Gastrocnemius medialis (tissue), 4 donors: ENCODE measurements around the gene USP24. TPM values are rescaled to one million over a fixed set of nuclear protein-coding genes. Genes with fewer than 3 reads are reported as not detected.

Experiments used
- ATAC-seq, 2 donors: fragments of 150-250 bp; one replicate each; pipeline ENCODE4 v1.9.1; 2016
- DNase-seq, 2 donors: peaks; one replicate each; pipeline ENCODE4 v3.0.0-alpha.2; 2019
- H3K27ac ChIP-seq, 4 donors: fragments of 200-600 bp; sonication (generic); 1 replicate in 1 of 4; 2 replicates in 3 of 4; pipeline ENCODE4 v1.5.1; 2016 to 2018; ENCODE audit warnings: mild to moderate bottlenecking in 2 of 4, moderate library complexity in 1 of 4
- H3K27me3 ChIP-seq, 3 donors: fragments of 200-600 bp; sonication (generic) in 2 of 3; 1 replicate in 1 of 3; 2 replicates in 2 of 3; pipeline versions ENCODE4 v1.5.1 to v1.6.0; 2016 to 2019; ENCODE audit warnings: mild to moderate bottlenecking in 1 of 3, moderate library complexity in 1 of 3
- H3K36me3 ChIP-seq, 2 donors: fragments of 200-600 bp; sonication (generic) in 1 of 2; one replicate each; pipeline ENCODE4 v1.5.1; 2017 to 2018
- H3K4me1 ChIP-seq, 2 donors: fragments of 200-600 bp; sonication (generic) in 1 of 2; one replicate each; pipeline ENCODE4 v1.5.1; 2016 to 2017; ENCODE audit warnings: mild to moderate bottlenecking in 2 of 2
- H3K4me3 ChIP-seq, 4 donors: fragments of 200-600 bp; sonication (generic) in 3 of 4; 1 replicate in 1 of 4; 2 replicates in 3 of 4; pipeline ENCODE4 v1.5.1; 2016 to 2019; ENCODE audit warnings: mild to moderate bottlenecking in 2 of 4
- H3K9me3 ChIP-seq, 3 donors: fragments of 200-600 bp; sonication (generic) in 2 of 3; 1 replicate in 1 of 3; 2 replicates in 2 of 3; pipeline ENCODE4 v1.5.1; 2016 to 2019
- POLR2A ChIP-seq, 2 donors: fragments of 450-650 bp; IDR thresholded peaks; one replicate each; pipeline ENCODE4 v1.6.1; 2017; ENCODE audit warnings: antibody characterized with exemption in 2 of 2, mild to moderate bottlenecking in 2 of 2, moderate library complexity in 2 of 2
- in situ Hi-C, 4 donors: fragments of 200-750 bp; cut with MboI; loops; one replicate each; pipeline versions ENCODE4 v1.15.0 to v1.8.0; 2017; ENCODE audit warnings: low sequenced_read_pairs in 4 of 4
- intact Hi-C: fragments of 100-400 bp; cut with DNase I; formaldehyde crosslinking; loops from one replicate; pipeline ENCODE4 v1.15.1; 2023; ENCODE audit warnings: low total_unique reads
- total RNA-seq, 4 donors: library from RNA; depleted of rRNA; stranded (reverse); fragments of >200 nt; gene quantifications; one replicate each; pipeline versions ENCODE4 v1.1.0 to v1.2.3, GENCODE V29; 2016
- TF ChIP-seq, protein P1 (sequence below), 5 experiments: fragments of 450-650 bp in 3 of 5; fragments of 200-600 bp in 2 of 5; sonication (generic) in 2 of 5; IDR thresholded peaks in 4 of 5; conservative IDR thresholded peaks in 1 of 5; 1 replicate in 4 of 5; 2 replicates in 1 of 5; pipeline ENCODE4 v1.5.1; 2016 to 2019; ENCODE audit warnings: antibody characterized with exemption in 5 of 5, mild to moderate bottlenecking in 3 of 5, moderate library complexity in 3 of 5

The USP24 gene
- total RNA-seq, 4 donors from 2014 or later, result 77.3 to 102 (median 90.8) TPM

DNA sequence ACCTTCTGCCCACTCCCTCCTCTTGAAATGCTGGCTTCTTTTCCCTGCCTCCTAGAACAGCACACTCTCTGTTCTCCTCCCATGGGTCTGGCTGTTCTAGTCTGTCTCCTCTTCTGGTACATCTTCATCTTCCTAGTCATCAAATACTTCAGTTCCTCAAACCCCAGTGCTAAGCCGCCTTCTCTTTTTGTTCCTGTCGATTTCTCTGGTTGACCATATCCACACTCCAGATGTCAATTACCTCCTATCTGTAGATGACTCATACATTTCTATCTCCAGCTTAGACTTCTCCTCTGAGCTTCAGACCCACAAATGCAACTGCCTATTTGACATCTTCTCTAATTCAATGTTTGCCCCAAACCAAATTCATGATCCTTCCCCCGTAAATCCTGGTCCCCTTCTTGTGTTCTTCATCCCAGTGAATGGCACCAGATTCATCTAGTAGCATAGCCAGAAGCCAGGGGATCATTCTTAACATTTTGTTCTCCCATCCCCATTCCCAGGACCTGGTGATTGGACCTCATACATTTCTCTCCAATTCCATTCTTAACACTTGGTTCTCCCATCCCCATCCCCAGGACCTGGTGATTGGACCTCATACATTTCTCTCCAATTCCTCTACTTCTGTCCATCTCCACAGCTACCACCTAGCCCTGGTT lies 35.9 kb downstream of the USP24 start:
- in situ Hi-C loops, result no loop called here
- Histone ChIP-seq H3K9me3 (no peaks in the 10 kb centered on the region), H3K27me3 (no peaks in the 10 kb centered on the region), H3K36me3 (peaks cover 0 to 8% of the 10 kb centered on the region in 2 donors), H3K27ac (no peak overlapping the region), H3K4me3 (no peak overlapping the region), H3K4me1 (peaks cover 20 to 22% of the 10 kb centered on the region in 2 donors)
- TF ChIP-seq, protein P1, sequence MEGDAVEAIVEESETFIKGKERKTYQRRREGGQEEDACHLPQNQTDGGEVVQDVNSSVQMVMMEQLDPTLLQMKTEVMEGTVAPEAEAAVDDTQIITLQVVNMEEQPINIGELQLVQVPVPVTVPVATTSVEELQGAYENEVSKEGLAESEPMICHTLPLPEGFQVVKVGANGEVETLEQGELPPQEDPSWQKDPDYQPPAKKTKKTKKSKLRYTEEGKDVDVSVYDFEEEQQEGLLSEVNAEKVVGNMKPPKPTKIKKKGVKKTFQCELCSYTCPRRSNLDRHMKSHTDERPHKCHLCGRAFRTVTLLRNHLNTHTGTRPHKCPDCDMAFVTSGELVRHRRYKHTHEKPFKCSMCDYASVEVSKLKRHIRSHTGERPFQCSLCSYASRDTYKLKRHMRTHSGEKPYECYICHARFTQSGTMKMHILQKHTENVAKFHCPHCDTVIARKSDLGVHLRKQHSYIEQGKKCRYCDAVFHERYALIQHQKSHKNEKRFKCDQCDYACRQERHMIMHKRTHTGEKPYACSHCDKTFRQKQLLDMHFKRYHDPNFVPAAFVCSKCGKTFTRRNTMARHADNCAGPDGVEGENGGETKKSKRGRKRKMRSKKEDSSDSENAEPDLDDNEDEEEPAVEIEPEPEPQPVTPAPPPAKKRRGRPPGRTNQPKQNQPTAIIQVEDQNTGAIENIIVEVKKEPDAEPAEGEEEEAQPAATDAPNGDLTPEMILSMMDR (IDR thresholded peaks at IDR 0.05 in 4 of 5, conservative IDR thresholded peaks at IDR 0.05 in 1 of 5), result no peak
- TF ChIP-seq POLR2A (IDR thresholded peaks at IDR 0.05), result no peak
- ATAC-seq (no peak), DNase-seq (no peak)
- intact Hi-C loops, result no loop called here

DNA sequence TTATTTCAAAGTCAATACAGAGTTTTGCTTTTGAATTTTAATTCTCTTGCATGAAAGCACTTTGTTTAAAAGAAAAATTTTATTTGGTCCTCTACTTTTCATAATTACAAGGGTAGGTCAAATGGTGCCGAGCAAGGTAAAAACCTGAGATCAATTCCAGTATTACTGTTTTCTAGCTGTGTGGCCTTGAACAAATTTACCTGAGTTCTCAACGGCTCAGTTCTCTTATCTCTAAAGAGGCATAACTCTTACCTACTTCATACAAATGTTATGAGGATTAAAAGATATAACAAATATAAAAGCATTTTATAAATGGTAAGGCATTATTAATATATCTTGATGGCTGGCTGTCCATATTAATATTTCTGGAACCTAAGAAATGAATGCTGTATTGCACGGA lies 42.5 kb downstream of the USP24 start:
- TF ChIP-seq, protein P1 (IDR thresholded peaks at IDR 0.05 in 4 of 5, conservative IDR thresholded peaks at IDR 0.05 in 1 of 5), result no peak
- TF ChIP-seq POLR2A (IDR thresholded peaks at IDR 0.05), result no peak
- intact Hi-C loops, result no loop called here
- ATAC-seq (no peak), DNase-seq (no peak)
- H3K27ac ChIP-seq, result peak overlapping the region; percentile 51 to 66 (median 58)
- H3K4me1 ChIP-seq, result peaks cover 19 to 32% of the 10 kb centered on the region in 2 donors
- H3K9me3 ChIP-seq, result no peaks in the 10 kb centered on the region
- in situ Hi-C loops, result no loop called here
- peaks cover 0 to 35% of the 10 kb centered on the region in 2 donors for H3K36me3 ChIP-seq
- no peaks in the 10 kb centered on the region for H3K27me3 ChIP-seq
- H3K4me3 ChIP-seq, result no peak overlapping the region

DNA sequence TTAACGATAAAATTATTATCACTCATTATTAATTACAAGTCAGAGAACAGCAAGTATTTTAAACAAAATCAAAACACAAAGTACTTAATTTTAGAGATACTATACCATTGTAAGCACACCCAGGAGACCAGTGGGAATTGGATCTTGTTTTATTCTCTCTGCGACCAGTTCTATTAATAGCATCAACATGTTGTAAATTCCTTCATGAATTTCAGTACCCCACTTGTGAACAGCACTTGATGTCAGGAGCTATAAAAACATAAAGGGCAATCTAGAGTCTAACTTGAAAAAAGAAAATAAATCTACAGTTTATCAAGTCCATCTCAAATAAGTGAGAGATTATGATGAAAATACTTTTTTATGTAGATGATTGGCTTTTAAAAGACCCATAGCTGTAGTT lies 42.9 kb downstream of the USP24 start:
- Histone ChIP-seq H3K4me3 (no peak overlapping the region), H3K4me1 (peaks cover 19 to 32% of the 10 kb centered on the region in 2 donors), H3K36me3 (peaks cover 0 to 37% of the 10 kb centered on the region in 2 donors), H3K9me3 (no peaks in the 10 kb centered on the region), H3K27me3 (no peaks in the 10 kb centered on the region), H3K27ac (peak overlapping the region; percentile 51 to 66 (median 58))
- ATAC-seq (peak in 1 of 2 donors; percentile 66), DNase-seq (no peak)
- intact Hi-C loops (no loop called here), in situ Hi-C loops (no loop called here)
- TF ChIP-seq, protein P1 (IDR thresholded peaks at IDR 0.05 in 4 of 5, conservative IDR thresholded peaks at IDR 0.05 in 1 of 5), result no peak
- TF ChIP-seq POLR2A (IDR thresholded peaks at IDR 0.05), result no peak

GRCh38 chr1:55171694-55172093 lies 43.5 kb downstream of the USP24 start:
- H3K4me3 ChIP-seq, result no peak overlapping the region
- no peaks in the 10 kb centered on the region for H3K27me3 ChIP-seq
- peaks cover 19 to 32% of the 10 kb centered on the region in 2 donors for H3K4me1 ChIP-seq
- ATAC-seq (no peak), DNase-seq (no peak)
- no peaks in the 10 kb centered on the region for H3K9me3 ChIP-seq
- TF ChIP-seq, protein P1 (IDR thresholded peaks at IDR 0.05 in 4 of 5, conservative IDR thresholded peaks at IDR 0.05 in 1 of 5), result no peak
- no peak for TF ChIP-seq POLR2A (IDR thresholded peaks at IDR 0.05)
- intact Hi-C loops, result no loop called here
- H3K36me3 ChIP-seq, result peaks cover 0 to 37% of the 10 kb centered on the region in 2 donors
- in situ Hi-C loops, result no loop called here
- H3K27ac ChIP-seq, result peak overlapping the region; percentile 51 to 66 (median 58)
